Gastroesophageal sphincter (tissue), 4 donors: ENCODE measurements around the gene C1QTNF4. TPM values are rescaled to one million over a fixed set of nuclear protein-coding genes. Genes with fewer than 3 reads are reported as not detected.

ENCODE experiments used
- ATAC-seq: fragments of 150-250 bp; one replicate; pipeline ENCODE4 v1.9.1; 2016; ENCODE audit warnings: mild to moderate bottlenecking, moderate library complexity
- H3K27ac ChIP-seq, 4 donors: fragments of 200-600 bp; sonication (generic) in 3 of 4; 1 replicate in 3 of 4; 2 replicates in 1 of 4; pipeline ENCODE4 v1.5.1; 2016 to 2019
- H3K27me3 ChIP-seq: fragments of 200-600 bp; sonication (generic); one replicate; pipeline ENCODE4 v1.5.1; 2019
- H3K36me3 ChIP-seq, 2 donors: fragments of 200-600 bp; sonication (generic); one replicate each; pipeline ENCODE4 v1.5.1; 2019; ENCODE audit warnings: control low read depth in 1 of 2
- H3K4me1 ChIP-seq, 3 donors: fragments of 200-600 bp; sonication (generic); 1 replicate in 2 of 3; 2 replicates in 1 of 3; pipeline ENCODE4 v1.5.1; 2016 to 2019; ENCODE audit warnings: control low read depth in 2 of 3
- H3K4me3 ChIP-seq, 2 donors: fragments of 200-600 bp; sonication (generic); one replicate each; pipeline ENCODE4 v1.5.1; 2019; ENCODE audit warnings: mild to moderate bottlenecking in 1 of 2, moderate library complexity in 1 of 2
- H3K9me3 ChIP-seq, 3 donors: fragments of 200-600 bp; sonication (generic); one replicate each; pipeline ENCODE4 v1.5.1; 2017 to 2019; ENCODE audit warnings: control low read depth in 2 of 3
- EP300 ChIP-seq: sonication (generic); formaldehyde crosslinking; IDR thresholded peaks from one replicate; pipeline ENCODE4 v1.6.1; 2017; ENCODE audit warnings: antibody characterized with exemption, mild to moderate bottlenecking
- POLR2A ChIP-seq, 2 donors: fragments of 450-650 bp; IDR thresholded peaks; one replicate each; pipeline ENCODE4 v1.6.1; 2017; ENCODE audit warnings: antibody characterized with exemption in 2 of 2, mild to moderate bottlenecking in 2 of 2, moderate library complexity in 1 of 2
- POLR2AphosphoS5 ChIP-seq: sonication (generic); formaldehyde crosslinking; IDR thresholded peaks from one replicate; pipeline ENCODE4 v1.6.1; 2017; ENCODE audit warnings: antibody characterized with exemption
- WGBS, 2 donors: methylation state at CpG; one replicate each; pipeline ENCODE4 v1.1.5; 2018; ENCODE audit warnings: low coverage in 1 of 2; 5-methylcytosine and 5-hydroxymethylcytosine counted together
- small RNA-seq, 4 donors: library from RNA; depleted of rRNA; stranded (forward); fragments of <200 nt; gene quantifications; one replicate each; pipeline ENCODE3, GENCODE V24; 2016
- total RNA-seq, 4 donors: library from RNA; depleted of rRNA; stranded (reverse); fragments of >200 nt; gene quantifications; one replicate each; pipeline ENCODE4 v1.1.0, GENCODE V29; 2016
- TF ChIP-seq, protein P1 (sequence below), 4 experiments: fragments of 200-600 bp in 2 of 4; fragments of 450-650 bp in 2 of 4; sonication (generic) in 1 of 4; IDR thresholded peaks; one replicate each; pipeline ENCODE4 v1.5.1; 2017 to 2019; ENCODE audit warnings: antibody characterized with exemption in 4 of 4, mild to moderate bottlenecking in 2 of 4, moderate library complexity in 2 of 4

The C1QTNF4 gene
- total RNA-seq, 4 donors from 2014 or later: 0.47 to 5.1 (median 2.3) TPM

DNA sequence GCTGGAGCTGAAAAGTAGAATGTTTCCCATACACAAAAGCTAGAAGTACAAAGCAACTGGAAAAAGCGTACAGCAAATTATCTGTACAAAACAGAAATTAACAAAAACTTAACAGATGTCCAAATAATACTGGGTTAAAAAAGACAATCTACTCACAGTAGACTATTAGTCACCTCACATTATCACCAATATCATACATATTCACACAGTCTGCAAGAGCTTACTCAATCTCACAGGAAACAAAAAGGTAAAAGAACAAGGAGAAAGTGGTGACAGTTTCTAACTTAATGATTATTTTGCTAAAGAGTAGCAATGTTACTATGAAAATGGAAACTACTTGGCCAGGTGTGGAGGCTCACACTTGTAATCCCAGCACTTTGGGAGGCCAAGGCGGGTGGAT, 53.1 kb downstream of the C1QTNF4 start:
- Histone ChIP-seq H3K36me3 (peaks cover 0 to 6% of the 10 kb centered on the region in 2 donors), H3K4me3 (no peak overlapping the region), H3K27ac (peak overlapping the region in 2 of 4 donors; percentile 41 to 44), H3K4me1 (peaks cover 11 to 91% (median 23%) of the 10 kb centered on the region in 3 donors), H3K9me3 (no peaks in the 10 kb centered on the region), H3K27me3 (no peaks in the 10 kb centered on the region)
- TF ChIP-seq POLR2A (IDR thresholded peaks at IDR 0.05): no peak
- no peak for TF ChIP-seq EP300
- TF ChIP-seq POLR2AphosphoS5: no peak
- TF ChIP-seq, protein P1, sequence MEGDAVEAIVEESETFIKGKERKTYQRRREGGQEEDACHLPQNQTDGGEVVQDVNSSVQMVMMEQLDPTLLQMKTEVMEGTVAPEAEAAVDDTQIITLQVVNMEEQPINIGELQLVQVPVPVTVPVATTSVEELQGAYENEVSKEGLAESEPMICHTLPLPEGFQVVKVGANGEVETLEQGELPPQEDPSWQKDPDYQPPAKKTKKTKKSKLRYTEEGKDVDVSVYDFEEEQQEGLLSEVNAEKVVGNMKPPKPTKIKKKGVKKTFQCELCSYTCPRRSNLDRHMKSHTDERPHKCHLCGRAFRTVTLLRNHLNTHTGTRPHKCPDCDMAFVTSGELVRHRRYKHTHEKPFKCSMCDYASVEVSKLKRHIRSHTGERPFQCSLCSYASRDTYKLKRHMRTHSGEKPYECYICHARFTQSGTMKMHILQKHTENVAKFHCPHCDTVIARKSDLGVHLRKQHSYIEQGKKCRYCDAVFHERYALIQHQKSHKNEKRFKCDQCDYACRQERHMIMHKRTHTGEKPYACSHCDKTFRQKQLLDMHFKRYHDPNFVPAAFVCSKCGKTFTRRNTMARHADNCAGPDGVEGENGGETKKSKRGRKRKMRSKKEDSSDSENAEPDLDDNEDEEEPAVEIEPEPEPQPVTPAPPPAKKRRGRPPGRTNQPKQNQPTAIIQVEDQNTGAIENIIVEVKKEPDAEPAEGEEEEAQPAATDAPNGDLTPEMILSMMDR (IDR thresholded peaks at IDR 0.05): no peak
- no peak for ATAC-seq
- WGBS, 2 donors: 85 to 100% methylated on average over 1 to 2 of the region's 2 CpGs

DNA sequence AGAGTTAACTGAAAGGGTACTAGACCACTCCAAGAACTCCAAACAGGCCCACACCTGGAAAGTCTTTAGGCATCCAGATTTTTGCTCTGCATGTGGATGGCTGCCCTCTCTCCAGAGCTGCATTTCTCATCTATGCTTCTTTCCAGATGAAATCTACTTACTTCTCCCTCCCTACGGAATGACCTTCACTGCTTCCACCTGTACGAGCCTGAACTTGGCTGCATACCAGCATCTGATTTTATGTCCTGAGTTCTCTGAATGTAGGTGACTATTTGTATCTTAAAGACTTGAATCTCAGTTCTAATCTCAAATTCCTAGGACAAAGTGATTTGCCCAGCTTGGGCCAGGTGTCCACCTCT, 54.6 kb downstream of the C1QTNF4 start:
- peak overlapping the region in 2 of 4 donors; percentile 0 to 41 for H3K27ac ChIP-seq
- H3K27me3 ChIP-seq: no peaks in the 10 kb centered on the region
- peaks cover 0 to 6% of the 10 kb centered on the region in 2 donors for H3K36me3 ChIP-seq
- ATAC-seq: no peak
- peaks cover 11 to 96% (median 32%) of the 10 kb centered on the region in 3 donors for H3K4me1 ChIP-seq
- no peaks in the 10 kb centered on the region for H3K9me3 ChIP-seq
- H3K4me3 ChIP-seq: no peak overlapping the region
- TF ChIP-seq POLR2A (IDR thresholded peaks at IDR 0.05) (no peak), POLR2AphosphoS5 (no peak), EP300 (no peak)
- TF ChIP-seq, protein P1 (IDR thresholded peaks at IDR 0.05): no peak
- 46 to 47% methylated on average over 2 of the region's 2 CpGs for WGBS, 2 donors

Small RNA genes within 50 kb of the gene (small RNA-seq; reads per million reads assigned to genes)
- gene RN7SL652P (0 reads per million in 4 donors), gene RNU5E-10P (0 reads per million in 4 donors)

Other genes starting within 250 kb of the C1QTNF4 start
- under 1 TPM in 2 of 4 donors, not detected in 2; 0.12 to 0.13 TPM for gene MYBPC3, start 241.7 kb downstream of the C1QTNF4 start, total RNA-seq
- 10 to 100 TPM in 3 of 4 donors, 1 to 10 TPM in 1; 4.2 to 32.4 (median 14.7) TPM for gene SPI1, start 215.9 kb downstream of the C1QTNF4 start, total RNA-seq
- gene SLC39A13, start 185.8 kb downstream of the C1QTNF4 start, total RNA-seq: 100 to 1,000 TPM in 1 of 4 donors, 10 to 100 TPM in 3; 68.8 to 218 (median 78.9) TPM
- 100 to 1,000 TPM; 169 to 194 (median 179) TPM for gene PSMC3, start 168.0 kb downstream of the C1QTNF4 start, total RNA-seq
- gene RAPSN, start 145.3 kb downstream of the C1QTNF4 start, total RNA-seq: under 1 TPM in 2 of 4 donors, not detected in 2; 0.23 to 0.27 TPM
- gene CELF1, start 41.3 kb downstream of the C1QTNF4 start, total RNA-seq: 100 to 1,000 TPM in 3 of 4 donors, 10 to 100 TPM in 1; 82.2 to 146 (median 106) TPM
- gene PTPMT1, start 28.8 kb downstream of the C1QTNF4 start, total RNA-seq: 10 to 100 TPM; 70.0 to 95.7 (median 83.6) TPM
- gene KBTBD4, start 15.4 kb downstream of the C1QTNF4 start, total RNA-seq: 10 to 100 TPM; 23.3 to 36.1 (median 27.0) TPM
- gene NDUFS3, start 15.3 kb downstream of the C1QTNF4 start, total RNA-seq: 10 to 100 TPM; 38.7 to 75.6 (median 53.2) TPM
- gene FAM180B, start 7.7 kb downstream of the C1QTNF4 start, total RNA-seq: 1 to 10 TPM in 1 of 4 donors, under 1 TPM in 3; 0.37 to 1.1 (median 0.68) TPM
- gene MTCH2, start 48.1 kb upstream of the C1QTNF4 start, total RNA-seq: 10 to 100 TPM; 34.5 to 66.2 (median 40.0) TPM
- gene AGBL2, start 121.0 kb upstream of the C1QTNF4 start, total RNA-seq: 1 to 10 TPM in 2 of 4 donors, under 1 TPM in 1, not detected in 1; 0.81 to 2.3 (median 1.2) TPM
- gene FNBP4, start 172.9 kb upstream of the C1QTNF4 start, total RNA-seq: 100 to 1,000 TPM in 2 of 4 donors, 10 to 100 TPM in 2; 44.0 to 111 (median 85.9) TPM